Psoas muscle (tissue), 8 donors: ENCODE results near the gene MRPL55. TPM values are rescaled to one million over a fixed set of nuclear protein-coding genes. Genes with fewer than 3 reads are reported as not detected.

Source experiments
- ATAC-seq, 4 donors: fragments of 200-7000 bp; cut with Tn5 transposase; one replicate each; pipeline ENCODE4 v1.9.1; 2020; ENCODE audit warnings: moderate library complexity in 3 of 4, mild to moderate bottlenecking in 2 of 4
- DNase-seq, 2 donors: peaks; one replicate each; pipeline ENCODE4 v3.0.0-alpha.2; 2020
- H3K27ac ChIP-seq: fragments of 200-600 bp; one replicate; pipeline ENCODE4 v1.8.0; 2022
- H3K27me3 ChIP-seq, 3 donors: fragments of 200-600 bp in 1 of 3; one replicate each; pipeline versions ENCODE4 v1.6.1 to v1.8.0; 2013 to 2022; ENCODE audit warnings: low read length in 2 of 3, mild to moderate bottlenecking in 2 of 3, moderate library complexity in 1 of 3; ENCODE audit not compliant: insufficient read depth in 3 of 3
- H3K36me3 ChIP-seq, 2 donors: fragments of 200-600 bp in 1 of 2; one replicate each; pipeline versions ENCODE4 v1.6.1 to v1.8.0; 2013 to 2022; ENCODE audit warnings: low read depth in 1 of 2, mild to moderate bottlenecking in 1 of 2, moderate library complexity in 1 of 2; ENCODE audit not compliant: insufficient read depth in 1 of 2
- H3K4me1 ChIP-seq: fragments of 200-600 bp; one replicate; pipeline ENCODE4 v1.8.0; 2022
- H3K4me3 ChIP-seq: fragments of 200-600 bp; one replicate; pipeline ENCODE4 v1.8.0; 2022; ENCODE audit warnings: mild to moderate bottlenecking
- H3K9me3 ChIP-seq: fragments of 200-600 bp; one replicate; pipeline ENCODE4 v1.8.0; 2022
- WGBS, 3 donors: extraction: QIAGEN DNeasy Blood & Tissue Kit; methylation state at CpG; one replicate each; pipeline versions ENCODE4 v1.1.6 to v1.1.7; 2013; 5-methylcytosine and 5-hydroxymethylcytosine counted together
- intact Hi-C, 2 donors: fragments of 100-400 bp; cut with DNase I; formaldehyde crosslinking; loops; one replicate each; pipeline versions ENCODE4 v1.11.0 to v1.14.2; 2022
- polyA plus RNA-seq, 3 donors: library from polyadenylated mRNA; stranded (reverse); fragments of 200-250 nt; gene quantifications; one replicate each; pipeline ENCODE4 v1.2.3, GENCODE V29; 2013
- total RNA-seq, 4 donors: library from RNA; stranded (reverse); fragmentation: NEBNext Ultra II Directional in 2 of 4; extraction: Animal tissue kit (Norgen Biotek cat#: 25700) in 2 of 4; gene quantifications; one replicate each; pipeline versions ENCODE4 v1.2.1 to v1.2.4, GENCODE V29; 2021 to 2023
- TF ChIP-seq, protein P1 (sequence below): fragments of 200-600 bp; IDR thresholded peaks from one replicate; pipeline ENCODE4 v1.8.0; 2022; ENCODE audit warnings: antibody characterized with exemption
- donor health status: healthy with polysubstance abuse.
- donor health status: DM: no; HTN: no; CAD: no; lungs with moderate emphysema.
- donor health status: Bipolar disorder and iron deficiency.
- donor health status: healthy.
- donor health status: DM: yes; HTN: yes; CAD: no.
- donor health status: DM: no; HTN: no; CAD: no.
- donor health status: DM: no; HTN: no; CAD: no.
- donor health status: DM: yes; HTN: yes; CAD: no.

The MRPL55 gene
- total and polyA plus RNA-seq, 7 donors = 35.7 to 86.2 (median 43.4) TPM

- DNase-seq (peak; percentile 10 to 38), ATAC-seq (no peak)
- peaks cover 0 to 50% of the 10 kb centered on the region in 2 donors for H3K36me3 ChIP-seq
- intact Hi-C loops = no loop called here
- no peaks in the 10 kb centered on the region for H3K27me3 ChIP-seq
- no peak overlapping the region for H3K4me3 ChIP-seq
- H3K27ac ChIP-seq = no peak overlapping the region
- peaks cover 8% of the 10 kb centered on the region for H3K9me3 ChIP-seq
- TF ChIP-seq, protein P1, sequence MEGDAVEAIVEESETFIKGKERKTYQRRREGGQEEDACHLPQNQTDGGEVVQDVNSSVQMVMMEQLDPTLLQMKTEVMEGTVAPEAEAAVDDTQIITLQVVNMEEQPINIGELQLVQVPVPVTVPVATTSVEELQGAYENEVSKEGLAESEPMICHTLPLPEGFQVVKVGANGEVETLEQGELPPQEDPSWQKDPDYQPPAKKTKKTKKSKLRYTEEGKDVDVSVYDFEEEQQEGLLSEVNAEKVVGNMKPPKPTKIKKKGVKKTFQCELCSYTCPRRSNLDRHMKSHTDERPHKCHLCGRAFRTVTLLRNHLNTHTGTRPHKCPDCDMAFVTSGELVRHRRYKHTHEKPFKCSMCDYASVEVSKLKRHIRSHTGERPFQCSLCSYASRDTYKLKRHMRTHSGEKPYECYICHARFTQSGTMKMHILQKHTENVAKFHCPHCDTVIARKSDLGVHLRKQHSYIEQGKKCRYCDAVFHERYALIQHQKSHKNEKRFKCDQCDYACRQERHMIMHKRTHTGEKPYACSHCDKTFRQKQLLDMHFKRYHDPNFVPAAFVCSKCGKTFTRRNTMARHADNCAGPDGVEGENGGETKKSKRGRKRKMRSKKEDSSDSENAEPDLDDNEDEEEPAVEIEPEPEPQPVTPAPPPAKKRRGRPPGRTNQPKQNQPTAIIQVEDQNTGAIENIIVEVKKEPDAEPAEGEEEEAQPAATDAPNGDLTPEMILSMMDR = no peak
- WGBS, 3 donors = 62 to 67% (median 64%) methylated on average over 28 of the region's 28 CpGs
- H3K4me1 ChIP-seq = peaks cover 6% of the 10 kb centered on the region
These were observed 10.7 kb downstream of the MRPL55 start for GRCh38 chr1:228098323-228098931.

- intact Hi-C loops = no loop called here
- Histone ChIP-seq H3K27ac (no peak overlapping the region), H3K4me3 (no peak overlapping the region), H3K9me3 (peaks cover 8% of the 10 kb centered on the region), H3K27me3 (no peaks in the 10 kb centered on the region), H3K4me1 (peaks cover 11% of the 10 kb centered on the region), H3K36me3 (peaks cover 0 to 50% of the 10 kb centered on the region in 2 donors)
- DNase-seq (peak; percentile 19 to 58), ATAC-seq (no peak)
- 85 to 87% (median 86%) methylated on average over 33 to 34 of the region's 34 CpGs for WGBS, 3 donors
- TF ChIP-seq, protein P1 = no peak
These were observed 11.6 kb downstream of the MRPL55 start for GRCh38 chr1:228097333-228098081.

DNA sequence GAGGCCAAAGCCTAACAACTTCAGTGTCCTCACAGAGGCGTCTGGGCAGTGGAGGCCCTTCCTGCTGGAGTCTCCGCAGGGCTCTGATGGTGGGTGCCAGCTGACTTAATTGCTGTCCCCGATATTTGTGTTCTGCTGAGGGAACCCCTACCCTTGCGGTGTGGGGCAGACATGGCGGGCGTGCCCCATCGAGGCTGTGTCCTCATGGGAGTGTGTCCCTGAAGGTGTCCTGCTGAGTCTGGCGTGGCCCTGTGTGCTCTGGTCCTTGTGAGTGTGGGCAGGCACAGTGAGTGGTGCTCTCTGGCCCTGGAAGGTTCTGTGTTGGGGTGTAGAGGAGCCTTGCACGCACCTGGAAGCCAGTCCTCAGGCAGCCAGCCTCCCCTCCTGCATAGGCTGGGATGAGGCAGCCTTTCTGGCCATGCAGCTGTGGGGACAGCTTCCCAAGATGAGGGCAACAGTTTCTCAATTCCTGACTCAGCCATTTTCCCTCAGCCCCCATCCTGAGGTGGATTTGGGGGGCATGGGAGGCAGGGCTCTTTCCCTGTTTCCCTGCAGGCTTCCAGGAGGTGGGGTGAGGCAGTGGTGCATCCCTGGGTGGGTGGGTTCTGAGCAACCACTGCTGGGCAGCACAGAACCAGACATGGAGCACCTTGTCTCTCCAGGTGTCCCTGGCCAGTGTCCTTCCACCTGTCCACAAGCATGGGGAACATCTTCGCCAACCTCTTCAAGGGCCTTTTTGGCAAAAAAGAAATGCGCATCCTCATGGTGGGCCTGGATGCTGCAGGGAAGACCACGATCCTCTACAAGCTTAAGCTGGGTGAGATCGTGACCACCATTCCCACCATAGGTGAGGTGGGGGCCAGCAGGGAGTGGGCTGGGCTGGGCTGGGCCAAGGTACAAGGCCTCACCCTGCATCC is 12.4 kb downstream of the MRPL55 start:
- Histone ChIP-seq H3K9me3 (peaks cover 8% of the 10 kb centered on the region), H3K27me3 (no peaks in the 10 kb centered on the region), H3K36me3 (peaks cover 0 to 50% of the 10 kb centered on the region in 2 donors), H3K4me3 (no peak overlapping the region), H3K4me1 (peaks cover 12% of the 10 kb centered on the region), H3K27ac (no peak overlapping the region)
- intact Hi-C loops = no loop called here
- ATAC-seq = no peak
- 92 to 96% (median 94%) methylated on average over 13 of the region's 13 CpGs for WGBS, 3 donors
- TF ChIP-seq, protein P1 = no peak
- peak in 1 of 2 donors; percentile 48 for DNase-seq

GRCh38 chr1:228095938-228096337 is 13.2 kb downstream of the MRPL55 start:
- TF ChIP-seq, protein P1 = no peak

More at GRCh38 chr1:228095938-228096337, 13.2 kb downstream of the MRPL55 start:
- Histone ChIP-seq H3K27ac (no peak overlapping the region), H3K9me3 (peaks cover 8% of the 10 kb centered on the region), H3K4me3 (no peak overlapping the region), H3K27me3 (no peaks in the 10 kb centered on the region), H3K36me3 (peaks cover 0 to 47% of the 10 kb centered on the region in 2 donors), H3K4me1 (peaks cover 19% of the 10 kb centered on the region)
- ATAC-seq = no peak
- WGBS, 3 donors = 94 to 97% (median 94%) methylated on average over 8 of the region's 8 CpGs
- DNase-seq = peak; percentile 6 to 30
- intact Hi-C loops = no loop called here
